ENCODE results near the gene TTC7B.

DNA sequence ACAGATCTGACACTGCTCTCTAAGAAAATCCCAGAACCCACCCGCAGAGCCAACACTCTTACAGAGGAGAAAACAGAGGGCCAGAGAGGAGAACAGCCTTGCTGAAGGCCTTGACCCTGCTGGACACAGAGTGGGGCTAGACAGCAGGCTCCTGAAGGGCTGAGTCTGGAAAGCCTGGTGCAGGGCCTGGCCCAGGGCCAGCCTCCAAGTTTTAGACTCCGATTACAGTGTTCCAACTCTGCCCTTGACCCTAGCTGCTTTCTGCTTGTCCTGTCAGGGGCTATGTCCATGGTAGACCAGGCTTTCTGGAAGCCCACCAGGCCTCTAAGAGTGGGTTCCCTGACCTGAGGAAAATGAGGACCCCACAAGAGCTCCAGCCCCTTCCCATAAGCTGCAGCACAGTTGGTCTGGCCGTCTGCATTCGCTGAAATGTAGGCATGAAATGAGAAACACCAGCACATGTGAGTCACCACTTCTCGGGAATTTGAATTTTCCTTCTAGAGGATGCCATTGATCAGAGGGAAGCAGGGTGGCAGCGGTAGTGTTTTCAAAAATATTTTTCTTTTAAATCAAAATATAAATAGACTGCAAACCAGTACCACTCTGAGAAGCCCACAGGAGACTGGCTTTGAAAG, 265.0 kb downstream of the TTC7B start:
- TF ChIP-seq, protein P1, sequence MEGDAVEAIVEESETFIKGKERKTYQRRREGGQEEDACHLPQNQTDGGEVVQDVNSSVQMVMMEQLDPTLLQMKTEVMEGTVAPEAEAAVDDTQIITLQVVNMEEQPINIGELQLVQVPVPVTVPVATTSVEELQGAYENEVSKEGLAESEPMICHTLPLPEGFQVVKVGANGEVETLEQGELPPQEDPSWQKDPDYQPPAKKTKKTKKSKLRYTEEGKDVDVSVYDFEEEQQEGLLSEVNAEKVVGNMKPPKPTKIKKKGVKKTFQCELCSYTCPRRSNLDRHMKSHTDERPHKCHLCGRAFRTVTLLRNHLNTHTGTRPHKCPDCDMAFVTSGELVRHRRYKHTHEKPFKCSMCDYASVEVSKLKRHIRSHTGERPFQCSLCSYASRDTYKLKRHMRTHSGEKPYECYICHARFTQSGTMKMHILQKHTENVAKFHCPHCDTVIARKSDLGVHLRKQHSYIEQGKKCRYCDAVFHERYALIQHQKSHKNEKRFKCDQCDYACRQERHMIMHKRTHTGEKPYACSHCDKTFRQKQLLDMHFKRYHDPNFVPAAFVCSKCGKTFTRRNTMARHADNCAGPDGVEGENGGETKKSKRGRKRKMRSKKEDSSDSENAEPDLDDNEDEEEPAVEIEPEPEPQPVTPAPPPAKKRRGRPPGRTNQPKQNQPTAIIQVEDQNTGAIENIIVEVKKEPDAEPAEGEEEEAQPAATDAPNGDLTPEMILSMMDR (IDR thresholded peaks at IDR 0.05): no peak
- TF ChIP-seq POLR2AphosphoS5 (IDR thresholded peaks at IDR 0.05; ENCODE audit: low read depth, low read length): no peak
- TF ChIP-seq, protein P2, sequence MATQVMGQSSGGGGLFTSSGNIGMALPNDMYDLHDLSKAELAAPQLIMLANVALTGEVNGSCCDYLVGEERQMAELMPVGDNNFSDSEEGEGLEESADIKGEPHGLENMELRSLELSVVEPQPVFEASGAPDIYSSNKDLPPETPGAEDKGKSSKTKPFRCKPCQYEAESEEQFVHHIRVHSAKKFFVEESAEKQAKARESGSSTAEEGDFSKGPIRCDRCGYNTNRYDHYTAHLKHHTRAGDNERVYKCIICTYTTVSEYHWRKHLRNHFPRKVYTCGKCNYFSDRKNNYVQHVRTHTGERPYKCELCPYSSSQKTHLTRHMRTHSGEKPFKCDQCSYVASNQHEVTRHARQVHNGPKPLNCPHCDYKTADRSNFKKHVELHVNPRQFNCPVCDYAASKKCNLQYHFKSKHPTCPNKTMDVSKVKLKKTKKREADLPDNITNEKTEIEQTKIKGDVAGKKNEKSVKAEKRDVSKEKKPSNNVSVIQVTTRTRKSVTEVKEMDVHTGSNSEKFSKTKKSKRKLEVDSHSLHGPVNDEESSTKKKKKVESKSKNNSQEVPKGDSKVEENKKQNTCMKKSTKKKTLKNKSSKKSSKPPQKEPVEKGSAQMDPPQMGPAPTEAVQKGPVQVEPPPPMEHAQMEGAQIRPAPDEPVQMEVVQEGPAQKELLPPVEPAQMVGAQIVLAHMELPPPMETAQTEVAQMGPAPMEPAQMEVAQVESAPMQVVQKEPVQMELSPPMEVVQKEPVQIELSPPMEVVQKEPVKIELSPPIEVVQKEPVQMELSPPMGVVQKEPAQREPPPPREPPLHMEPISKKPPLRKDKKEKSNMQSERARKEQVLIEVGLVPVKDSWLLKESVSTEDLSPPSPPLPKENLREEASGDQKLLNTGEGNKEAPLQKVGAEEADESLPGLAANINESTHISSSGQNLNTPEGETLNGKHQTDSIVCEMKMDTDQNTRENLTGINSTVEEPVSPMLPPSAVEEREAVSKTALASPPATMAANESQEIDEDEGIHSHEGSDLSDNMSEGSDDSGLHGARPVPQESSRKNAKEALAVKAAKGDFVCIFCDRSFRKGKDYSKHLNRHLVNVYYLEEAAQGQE (IDR thresholded peaks at IDR 0.05; ENCODE audit: insufficient read depth in 1 of 2, low read depth in 2 of 2, low read length in 1 of 2): no peak
